K562 (cell line): ENCODE data around the gene ARNT2.

ENCODE experiments used
- PHB2 ChIP-seq: fragments of 450-650 bp; IDR thresholded peaks from 2 replicates; pipeline ENCODE4 v1.6.1; 2017; ENCODE audit warnings: low read depth
- TF ChIP-seq, protein P1 (sequence below), 3 experiments: IDR thresholded peaks in 2 of 3; conservative IDR thresholded peaks in 1 of 3; 2 replicates each; pipeline ENCODE4 v1.5.1; 2011 to 2012; ENCODE audit warnings: low read length in 3 of 3, mild to moderate bottlenecking in 3 of 3, control low read depth in 2 of 3, improper control_type of control experiment in 1 of 3, inconsistent platforms in 1 of 3, low read depth in 1 of 3, mixed read lengths in 1 of 3, moderate library complexity in 1 of 3; ENCODE audit not compliant: insufficient read depth in 2 of 3
- TF ChIP-seq, protein P2 (sequence below): sonication (generic); formaldehyde crosslinking; IDR thresholded peaks from 2 replicates; pipeline ENCODE4 v1.8.0; 2022; ENCODE audit warnings: mild to moderate bottlenecking, missing genetic modification reagents
- TF ChIP-seq, protein P3 (sequence below): IDR thresholded peaks from 3 replicates; pipeline ENCODE4 v1.6.1; 2011; ENCODE audit warnings: borderline replicate concordance, mild to moderate bottlenecking; ENCODE audit not compliant: insufficient read length, insufficient read depth
- TF ChIP-seq, protein P4 (sequence below): fragments of 200-800 bp; sonication (Bioruptor generic); IDR thresholded peaks from 2 replicates; pipeline ENCODE4 v1.6.1; 2017; ENCODE audit warnings: missing genetic modification characterization, missing compliant biosample characterization

DNA sequence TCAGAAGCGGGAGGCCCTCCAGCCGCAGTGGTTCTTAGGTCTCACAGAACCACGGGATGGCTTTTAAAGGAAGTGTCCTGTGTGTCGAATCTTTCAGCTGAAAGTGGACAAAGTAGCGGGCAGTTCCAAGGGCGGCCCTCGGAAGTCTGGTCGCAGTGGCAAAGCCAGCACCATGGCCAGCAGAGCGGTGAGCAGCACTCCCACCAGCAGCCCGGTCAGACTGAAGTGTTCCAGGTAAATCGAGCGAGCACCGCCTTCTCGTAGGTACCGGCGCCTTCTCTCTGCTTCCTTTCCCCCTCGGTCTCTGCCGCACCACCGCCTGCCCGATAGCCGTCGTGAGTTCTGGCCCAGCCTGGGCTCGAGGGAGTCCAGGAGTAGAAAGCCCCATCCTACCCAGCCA, 187.3 kb downstream of the ARNT2 start:
- TF ChIP-seq, protein P1, sequence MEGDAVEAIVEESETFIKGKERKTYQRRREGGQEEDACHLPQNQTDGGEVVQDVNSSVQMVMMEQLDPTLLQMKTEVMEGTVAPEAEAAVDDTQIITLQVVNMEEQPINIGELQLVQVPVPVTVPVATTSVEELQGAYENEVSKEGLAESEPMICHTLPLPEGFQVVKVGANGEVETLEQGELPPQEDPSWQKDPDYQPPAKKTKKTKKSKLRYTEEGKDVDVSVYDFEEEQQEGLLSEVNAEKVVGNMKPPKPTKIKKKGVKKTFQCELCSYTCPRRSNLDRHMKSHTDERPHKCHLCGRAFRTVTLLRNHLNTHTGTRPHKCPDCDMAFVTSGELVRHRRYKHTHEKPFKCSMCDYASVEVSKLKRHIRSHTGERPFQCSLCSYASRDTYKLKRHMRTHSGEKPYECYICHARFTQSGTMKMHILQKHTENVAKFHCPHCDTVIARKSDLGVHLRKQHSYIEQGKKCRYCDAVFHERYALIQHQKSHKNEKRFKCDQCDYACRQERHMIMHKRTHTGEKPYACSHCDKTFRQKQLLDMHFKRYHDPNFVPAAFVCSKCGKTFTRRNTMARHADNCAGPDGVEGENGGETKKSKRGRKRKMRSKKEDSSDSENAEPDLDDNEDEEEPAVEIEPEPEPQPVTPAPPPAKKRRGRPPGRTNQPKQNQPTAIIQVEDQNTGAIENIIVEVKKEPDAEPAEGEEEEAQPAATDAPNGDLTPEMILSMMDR (IDR thresholded peaks at IDR 0.05 in 2 of 3, conservative IDR thresholded peaks at IDR 0.05 in 1 of 3; ENCODE audit: insufficient read depth in 2 of 3, low read depth in 1 of 3, low read length in 3 of 3): no peak
- TF ChIP-seq, protein P2, sequence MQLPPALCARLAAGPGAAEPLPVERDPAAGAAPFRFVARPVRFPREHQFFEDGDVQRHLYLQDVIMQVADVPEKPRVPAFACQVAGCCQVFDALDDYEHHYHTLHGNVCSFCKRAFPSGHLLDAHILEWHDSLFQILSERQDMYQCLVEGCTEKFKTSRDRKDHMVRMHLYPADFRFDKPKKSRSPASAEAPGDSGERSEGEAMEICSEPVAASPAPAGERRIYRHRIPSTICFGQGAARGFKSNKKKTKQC: no peak
- TF ChIP-seq, protein P3, sequence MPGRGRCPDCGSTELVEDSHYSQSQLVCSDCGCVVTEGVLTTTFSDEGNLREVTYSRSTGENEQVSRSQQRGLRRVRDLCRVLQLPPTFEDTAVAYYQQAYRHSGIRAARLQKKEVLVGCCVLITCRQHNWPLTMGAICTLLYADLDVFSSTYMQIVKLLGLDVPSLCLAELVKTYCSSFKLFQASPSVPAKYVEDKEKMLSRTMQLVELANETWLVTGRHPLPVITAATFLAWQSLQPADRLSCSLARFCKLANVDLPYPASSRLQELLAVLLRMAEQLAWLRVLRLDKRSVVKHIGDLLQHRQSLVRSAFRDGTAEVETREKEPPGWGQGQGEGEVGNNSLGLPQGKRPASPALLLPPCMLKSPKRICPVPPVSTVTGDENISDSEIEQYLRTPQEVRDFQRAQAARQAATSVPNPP: no peak
- TF ChIP-seq PHB2: no peak
- TF ChIP-seq, protein P4, sequence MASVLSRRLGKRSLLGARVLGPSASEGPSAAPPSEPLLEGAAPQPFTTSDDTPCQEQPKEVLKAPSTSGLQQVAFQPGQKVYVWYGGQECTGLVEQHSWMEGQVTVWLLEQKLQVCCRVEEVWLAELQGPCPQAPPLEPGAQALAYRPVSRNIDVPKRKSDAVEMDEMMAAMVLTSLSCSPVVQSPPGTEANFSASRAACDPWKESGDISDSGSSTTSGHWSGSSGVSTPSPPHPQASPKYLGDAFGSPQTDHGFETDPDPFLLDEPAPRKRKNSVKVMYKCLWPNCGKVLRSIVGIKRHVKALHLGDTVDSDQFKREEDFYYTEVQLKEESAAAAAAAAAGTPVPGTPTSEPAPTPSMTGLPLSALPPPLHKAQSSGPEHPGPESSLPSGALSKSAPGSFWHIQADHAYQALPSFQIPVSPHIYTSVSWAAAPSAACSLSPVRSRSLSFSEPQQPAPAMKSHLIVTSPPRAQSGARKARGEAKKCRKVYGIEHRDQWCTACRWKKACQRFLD (CRISPR knock-in tag): no peak
